ENCODE results near the gene ARNT2. TPM values are rescaled to one million over a fixed set of nuclear protein-coding genes. Genes with fewer than 3 reads are reported as not detected.

Gene ARNT2
- total and polyA plus RNA-seq, 2 experiments from 2014 or later, result 3.9 to 5.3 TPM

DNA sequence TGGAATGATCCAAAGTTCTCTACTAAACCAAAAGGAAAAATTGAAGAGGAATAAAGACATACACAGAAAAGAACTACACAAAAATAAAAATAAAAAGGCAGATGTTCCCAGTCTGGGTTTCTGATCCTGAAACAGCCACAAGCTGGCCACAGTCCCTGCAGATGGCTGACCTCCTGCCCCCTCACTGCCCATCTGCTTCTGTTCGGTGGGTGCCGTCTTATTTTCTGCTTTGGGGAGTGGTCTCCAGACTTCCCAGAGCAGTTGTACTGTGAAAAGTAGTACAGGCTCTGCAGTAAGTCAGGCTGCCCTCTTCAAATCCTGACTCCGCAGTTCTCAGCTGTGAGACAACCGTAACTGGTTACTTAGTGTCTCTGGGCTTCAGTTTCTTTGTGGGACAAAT, 94.5 kb downstream of the ARNT2 start:
- Histone ChIP-seq H3K4me3 (no peak overlapping the region), H3K27ac (no peak overlapping the region), H3K9me3 (ENCODE audit: low read depth) (no peaks in the 10 kb centered on the region), H3K27me3 (no peaks in the 10 kb centered on the region), H3K4me1 (ENCODE audit: insufficient read depth) (peaks cover 21% of the 10 kb centered on the region), H3K4me2 (no peak overlapping the region), H4K20me1 (ENCODE audit: insufficient read depth, poor library complexity, severe bottlenecking) (no peaks in the 10 kb centered on the region), H3K79me2 (no peaks in the 10 kb centered on the region), H3K36me3 (replicated peaks; ENCODE audit: insufficient read depth, low read depth) (no peaks in the 10 kb centered on the region), H2AFZ (no peak overlapping the region), H3K9me2 (replicated peaks; ENCODE audit: insufficient read depth) (no peaks in the 10 kb centered on the region)
- 95% methylated on average over 4 of the region's 4 CpGs for whole genome bisulfite sequencing (ENCODE audit: low lambda C conversion rate, missing lambda C conversion rate)
- TF ChIP-seq, protein P1, sequence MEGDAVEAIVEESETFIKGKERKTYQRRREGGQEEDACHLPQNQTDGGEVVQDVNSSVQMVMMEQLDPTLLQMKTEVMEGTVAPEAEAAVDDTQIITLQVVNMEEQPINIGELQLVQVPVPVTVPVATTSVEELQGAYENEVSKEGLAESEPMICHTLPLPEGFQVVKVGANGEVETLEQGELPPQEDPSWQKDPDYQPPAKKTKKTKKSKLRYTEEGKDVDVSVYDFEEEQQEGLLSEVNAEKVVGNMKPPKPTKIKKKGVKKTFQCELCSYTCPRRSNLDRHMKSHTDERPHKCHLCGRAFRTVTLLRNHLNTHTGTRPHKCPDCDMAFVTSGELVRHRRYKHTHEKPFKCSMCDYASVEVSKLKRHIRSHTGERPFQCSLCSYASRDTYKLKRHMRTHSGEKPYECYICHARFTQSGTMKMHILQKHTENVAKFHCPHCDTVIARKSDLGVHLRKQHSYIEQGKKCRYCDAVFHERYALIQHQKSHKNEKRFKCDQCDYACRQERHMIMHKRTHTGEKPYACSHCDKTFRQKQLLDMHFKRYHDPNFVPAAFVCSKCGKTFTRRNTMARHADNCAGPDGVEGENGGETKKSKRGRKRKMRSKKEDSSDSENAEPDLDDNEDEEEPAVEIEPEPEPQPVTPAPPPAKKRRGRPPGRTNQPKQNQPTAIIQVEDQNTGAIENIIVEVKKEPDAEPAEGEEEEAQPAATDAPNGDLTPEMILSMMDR (IDR thresholded peaks at IDR 0.05; ENCODE audit: poor library complexity), result no peak
- TF ChIP-seq EZH2phosphoT487 (IDR thresholded peaks at IDR 0.05; ENCODE audit: low read depth, severe bottlenecking, unreplicated experiment), result no peak
- no peak for TF ChIP-seq EZH2 (IDR thresholded peaks at IDR 0.05; ENCODE audit: borderline replicate concordance)
- DNase-seq (ENCODE audit: low spot score), result no peak

DNA sequence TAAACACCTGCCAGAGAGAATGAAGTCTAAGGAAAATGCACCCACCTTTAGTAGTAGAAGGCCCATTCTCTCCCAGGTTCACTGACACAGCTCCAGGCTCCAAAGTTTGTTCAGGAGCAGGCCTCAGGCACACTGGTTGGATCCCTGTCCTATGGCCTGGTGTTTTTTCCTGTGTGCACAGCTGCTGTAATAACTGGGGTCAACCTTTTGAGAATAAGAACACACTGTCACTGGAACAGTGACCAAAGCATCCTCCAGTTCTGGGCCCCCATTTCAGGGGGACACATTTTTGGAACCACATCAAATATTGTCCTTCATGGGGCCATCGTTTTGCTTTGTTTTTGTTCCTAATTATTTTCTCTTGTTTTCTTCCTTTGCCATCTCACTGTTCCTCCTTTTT, 95.8 kb downstream of the ARNT2 start:
- Histone ChIP-seq H3K4me1 (ENCODE audit: insufficient read depth) (peaks cover 8% of the 10 kb centered on the region), H3K79me2 (no peaks in the 10 kb centered on the region), H3K27me3 (no peaks in the 10 kb centered on the region), H3K9me2 (replicated peaks; ENCODE audit: insufficient read depth) (no peaks in the 10 kb centered on the region), H3K9me3 (ENCODE audit: low read depth) (no peaks in the 10 kb centered on the region), H3K4me2 (no peak overlapping the region), H3K4me3 (no peak overlapping the region), H3K27ac (no peak overlapping the region), H4K20me1 (ENCODE audit: insufficient read depth, poor library complexity, severe bottlenecking) (no peaks in the 10 kb centered on the region), H3K36me3 (replicated peaks; ENCODE audit: insufficient read depth, low read depth) (no peaks in the 10 kb centered on the region), H2AFZ (no peak overlapping the region)
- no peak for DNase-seq (ENCODE audit: low spot score)
- no peak for TF ChIP-seq EZH2phosphoT487 (IDR thresholded peaks at IDR 0.05; ENCODE audit: low read depth, severe bottlenecking, unreplicated experiment)
- TF ChIP-seq EZH2 (IDR thresholded peaks at IDR 0.05; ENCODE audit: borderline replicate concordance), result no peak
- TF ChIP-seq, protein P1 (IDR thresholded peaks at IDR 0.05; ENCODE audit: poor library complexity), result no peak
- WGBS (ENCODE audit: low lambda C conversion rate, missing lambda C conversion rate), result 95% methylated on average over 1 of the region's 1 CpG

DNA sequence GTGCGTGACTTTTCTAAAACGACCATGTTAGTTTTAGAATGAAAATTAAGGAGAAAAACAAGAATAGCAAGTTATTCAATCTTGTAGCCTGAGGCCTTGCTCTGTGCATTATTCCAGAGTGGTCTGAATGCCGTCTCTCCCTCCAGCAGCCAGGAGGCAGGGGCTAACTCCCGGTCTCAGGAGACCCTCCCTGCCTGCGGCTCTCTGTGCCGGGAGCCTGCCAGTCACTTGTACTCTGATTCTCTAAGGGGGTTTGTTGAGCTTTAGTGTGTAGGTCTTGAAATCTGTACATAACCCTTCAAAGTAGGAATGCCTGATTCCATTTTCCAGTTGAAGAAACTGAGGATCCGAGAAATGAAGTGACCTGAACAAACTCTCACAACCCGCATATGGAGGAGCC, 97.3 kb downstream of the ARNT2 start:
- no peaks in the 10 kb centered on the region for H3K4me1 ChIP-seq (ENCODE audit: insufficient read depth)
- H3K79me2 ChIP-seq, result no peaks in the 10 kb centered on the region
- H3K9me2 ChIP-seq (replicated peaks; ENCODE audit: insufficient read depth), result no peaks in the 10 kb centered on the region

DNA sequence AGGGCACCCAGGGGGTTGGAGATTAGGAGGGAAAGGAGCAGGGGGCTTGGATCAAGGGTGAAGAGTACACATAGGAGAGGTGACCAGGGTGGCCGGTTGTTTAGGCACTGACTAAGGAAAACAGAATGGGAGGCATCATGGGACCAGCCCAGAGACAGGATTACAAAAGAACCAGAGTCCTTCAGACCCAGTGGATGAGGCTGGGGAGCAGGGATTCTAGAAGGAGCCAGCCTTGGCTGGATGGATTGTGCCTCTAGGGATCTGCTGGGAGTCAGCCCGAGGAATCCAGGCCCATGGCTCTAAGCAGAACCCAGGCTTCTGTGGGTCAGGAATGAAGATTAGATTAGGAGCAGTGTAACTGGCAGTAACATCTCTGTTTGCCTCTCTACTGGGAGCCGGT, 98.6 kb downstream of the ARNT2 start:
- TF ChIP-seq EZH2 (IDR thresholded peaks at IDR 0.05; ENCODE audit: borderline replicate concordance) (no peak), EZH2phosphoT487 (IDR thresholded peaks at IDR 0.05; ENCODE audit: low read depth, severe bottlenecking, unreplicated experiment) (no peak)
- TF ChIP-seq, protein P1 (IDR thresholded peaks at IDR 0.05; ENCODE audit: poor library complexity), result no peak
- Histone ChIP-seq H4K20me1 (ENCODE audit: insufficient read depth, poor library complexity, severe bottlenecking) (no peaks in the 10 kb centered on the region), H3K4me3 (no peak overlapping the region), H3K79me2 (no peaks in the 10 kb centered on the region), H3K27me3 (no peaks in the 10 kb centered on the region), H2AFZ (no peak overlapping the region), H3K36me3 (replicated peaks; ENCODE audit: insufficient read depth, low read depth) (no peaks in the 10 kb centered on the region), H3K9me3 (ENCODE audit: low read depth) (no peaks in the 10 kb centered on the region), H3K4me1 (ENCODE audit: insufficient read depth) (no peaks in the 10 kb centered on the region), H3K27ac (no peak overlapping the region), H3K9me2 (replicated peaks; ENCODE audit: insufficient read depth) (no peaks in the 10 kb centered on the region), H3K4me2 (no peak overlapping the region)
- 69% methylated on average over 3 of the region's 3 CpGs for WGBS (ENCODE audit: low lambda C conversion rate, missing lambda C conversion rate)
- no peak for DNase-seq (ENCODE audit: low spot score)

More for the DNA sequence above, 97.3 kb downstream of the ARNT2 start:
- Histone ChIP-seq H3K4me3 (no peak overlapping the region), H3K36me3 (replicated peaks; ENCODE audit: insufficient read depth, low read depth) (no peaks in the 10 kb centered on the region), H3K27me3 (no peaks in the 10 kb centered on the region), H3K4me2 (no peak overlapping the region), H4K20me1 (ENCODE audit: insufficient read depth, poor library complexity, severe bottlenecking) (no peaks in the 10 kb centered on the region), H3K27ac (no peak overlapping the region), H3K9me3 (ENCODE audit: low read depth) (no peaks in the 10 kb centered on the region), H2AFZ (no peak overlapping the region)
- WGBS (ENCODE audit: low lambda C conversion rate, missing lambda C conversion rate), result 87% methylated on average over 8 of the region's 8 CpGs
- no peak for DNase-seq (ENCODE audit: low spot score)
- no peak for TF ChIP-seq EZH2 (IDR thresholded peaks at IDR 0.05; ENCODE audit: borderline replicate concordance)

All from hepatocyte (in vitro differentiated cells).